ENCODE measurements around the gene MYL4.

Gene MYL4

DNA sequence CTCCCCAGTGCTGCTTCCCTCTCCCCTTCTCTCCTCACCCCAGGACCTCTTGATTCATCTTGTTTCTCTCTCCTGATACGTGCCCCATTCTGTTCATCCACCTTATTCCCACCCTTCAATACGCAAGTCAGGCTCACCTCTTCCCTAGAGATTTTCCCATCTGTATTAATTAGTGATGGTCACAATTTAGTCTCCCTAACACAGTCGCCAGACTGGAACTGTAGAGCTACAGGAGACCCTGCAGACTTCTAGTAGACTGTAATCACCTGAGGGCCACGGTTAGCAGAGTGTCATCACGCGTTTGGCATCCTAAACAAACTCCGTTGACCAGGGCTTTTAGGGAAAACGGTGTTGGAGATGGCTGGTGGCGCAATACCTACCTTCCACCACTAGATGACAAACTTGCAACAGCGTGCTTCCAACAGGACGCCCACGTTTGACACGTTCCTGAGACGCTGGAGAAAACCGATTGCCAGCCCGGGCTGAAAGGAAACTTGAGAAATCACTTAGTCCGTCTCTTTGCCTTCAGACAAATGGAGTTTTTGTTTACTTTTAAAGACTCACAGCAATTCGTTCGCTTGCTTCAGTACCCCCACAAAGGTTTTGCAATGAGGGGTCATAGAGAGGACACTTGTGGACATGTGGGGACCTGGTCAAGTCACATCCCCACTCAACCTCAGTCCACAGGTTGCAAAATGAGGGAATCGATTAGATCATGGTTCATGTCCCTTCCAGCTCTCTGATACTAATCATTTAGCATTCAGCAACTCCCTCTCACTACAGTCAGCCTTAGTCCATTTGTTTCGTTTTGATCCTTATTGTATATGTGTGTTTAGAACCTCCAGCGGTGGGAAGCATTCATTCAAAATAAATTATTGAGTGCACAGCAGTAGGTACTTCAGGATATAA, 20.6 kb downstream of the MYL4 start:
- Histone ChIP-seq H3K27ac (peak overlapping the region; percentile 80 to 93), H3K36me3 (no peaks in the 10 kb centered on the region), H3K4me1 (peaks cover 0 to 36% (median 24%) of the 10 kb centered on the region in 4 donors), H3K4me3 (peak overlapping the region; percentile 17 to 37), H3K9me3 (no peaks in the 10 kb centered on the region), H3K27me3 (no peaks in the 10 kb centered on the region)
- intact Hi-C loops (cut with DNase I; ENCODE audit: low total_unique reads), result loop anchor here (2.0 kb wide), 1 partner anchor 87 kb away; no protein-coding TSS in a partner anchor
- DNase-seq, result peak; percentile 90 to 93
- TF ChIP-seq, protein P1, sequence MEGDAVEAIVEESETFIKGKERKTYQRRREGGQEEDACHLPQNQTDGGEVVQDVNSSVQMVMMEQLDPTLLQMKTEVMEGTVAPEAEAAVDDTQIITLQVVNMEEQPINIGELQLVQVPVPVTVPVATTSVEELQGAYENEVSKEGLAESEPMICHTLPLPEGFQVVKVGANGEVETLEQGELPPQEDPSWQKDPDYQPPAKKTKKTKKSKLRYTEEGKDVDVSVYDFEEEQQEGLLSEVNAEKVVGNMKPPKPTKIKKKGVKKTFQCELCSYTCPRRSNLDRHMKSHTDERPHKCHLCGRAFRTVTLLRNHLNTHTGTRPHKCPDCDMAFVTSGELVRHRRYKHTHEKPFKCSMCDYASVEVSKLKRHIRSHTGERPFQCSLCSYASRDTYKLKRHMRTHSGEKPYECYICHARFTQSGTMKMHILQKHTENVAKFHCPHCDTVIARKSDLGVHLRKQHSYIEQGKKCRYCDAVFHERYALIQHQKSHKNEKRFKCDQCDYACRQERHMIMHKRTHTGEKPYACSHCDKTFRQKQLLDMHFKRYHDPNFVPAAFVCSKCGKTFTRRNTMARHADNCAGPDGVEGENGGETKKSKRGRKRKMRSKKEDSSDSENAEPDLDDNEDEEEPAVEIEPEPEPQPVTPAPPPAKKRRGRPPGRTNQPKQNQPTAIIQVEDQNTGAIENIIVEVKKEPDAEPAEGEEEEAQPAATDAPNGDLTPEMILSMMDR (IDR thresholded peaks at IDR 0.05), result peak; percentile 98 to 99

DNA sequence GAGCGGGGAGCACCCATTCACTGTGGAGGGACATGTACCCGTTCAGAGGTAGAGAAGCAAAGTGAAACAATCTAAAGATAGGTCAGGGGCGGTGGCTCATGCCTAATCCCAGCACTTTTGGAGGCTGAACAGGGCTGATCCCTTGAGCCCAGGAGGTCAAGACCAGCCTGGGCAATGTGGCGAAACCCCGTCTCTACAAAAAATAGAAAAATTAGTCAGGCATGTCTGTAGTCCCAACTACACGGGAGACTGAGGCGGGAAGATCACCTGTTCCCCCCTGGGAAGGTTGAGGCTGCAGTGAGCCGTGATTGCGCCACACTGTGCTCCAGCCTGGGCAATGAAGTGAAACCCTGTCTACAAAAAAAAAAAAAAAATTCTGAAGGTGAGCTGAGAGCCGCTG, 21.7 kb downstream of the MYL4 start:
- H3K27ac ChIP-seq, result peak overlapping the region in 1 of 2 donors; percentile 80
- intact Hi-C loops (cut with DNase I; ENCODE audit: low total_unique reads), result no loop called here
- no peak overlapping the region for H3K4me3 ChIP-seq
- no peaks in the 10 kb centered on the region for H3K9me3 ChIP-seq
- H3K4me1 ChIP-seq, result peaks cover 0 to 26% (median 17%) of the 10 kb centered on the region in 4 donors
- no peak for DNase-seq
- H3K36me3 ChIP-seq, result no peaks in the 10 kb centered on the region
- TF ChIP-seq, protein P1 (IDR thresholded peaks at IDR 0.05), result no peak
- H3K27me3 ChIP-seq, result no peaks in the 10 kb centered on the region

DNA sequence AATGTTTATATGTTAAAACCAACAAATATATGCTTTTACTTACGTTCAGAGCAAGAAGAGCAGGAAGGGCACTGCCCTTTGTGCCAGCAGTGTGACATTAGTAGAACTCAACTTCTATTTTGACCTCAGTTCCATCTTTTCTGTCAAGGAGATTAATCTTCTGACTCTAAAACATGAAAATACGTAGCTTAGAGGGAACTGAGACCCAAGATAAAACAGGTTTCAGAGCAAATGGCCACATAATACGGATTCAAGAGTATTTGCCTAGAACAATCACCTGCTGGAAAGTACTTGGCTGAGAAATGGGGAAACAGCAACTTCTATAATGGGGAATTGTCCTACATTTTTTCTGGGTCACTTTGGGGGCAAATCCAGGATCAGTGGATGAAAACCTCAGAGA, 22.2 kb downstream of the MYL4 start:
- Histone ChIP-seq H3K27ac (no peak overlapping the region), H3K4me1 (peaks cover 0 to 21% (median 12%) of the 10 kb centered on the region in 4 donors), H3K9me3 (no peaks in the 10 kb centered on the region), H3K27me3 (no peaks in the 10 kb centered on the region), H3K36me3 (no peaks in the 10 kb centered on the region), H3K4me3 (no peak overlapping the region)
- TF ChIP-seq, protein P1 (IDR thresholded peaks at IDR 0.05), result no peak
- intact Hi-C loops (cut with DNase I; ENCODE audit: low total_unique reads), result no loop called here
- DNase-seq, result no peak

DNA sequence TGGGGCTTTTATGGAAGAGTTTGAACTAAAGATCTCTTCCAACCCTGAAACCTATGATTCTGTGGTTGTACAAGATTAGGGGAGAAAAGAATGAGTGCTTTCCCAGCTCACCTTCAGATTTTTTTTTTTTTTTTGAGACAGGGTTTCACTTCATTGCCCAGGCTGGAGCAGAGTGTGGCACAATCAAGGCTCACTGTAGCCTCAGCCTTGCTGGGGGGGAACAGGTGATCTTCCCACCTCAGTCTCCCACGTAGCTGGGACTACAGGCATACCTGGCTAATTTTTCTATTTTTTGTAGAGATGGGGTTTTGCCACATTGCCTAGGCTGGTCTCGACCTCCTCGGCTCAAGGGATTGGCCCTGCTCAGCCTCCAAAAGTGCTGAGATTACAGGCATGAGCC, 22.7 kb downstream of the MYL4 start:
- Histone ChIP-seq H3K27ac (no peak overlapping the region), H3K4me1 (peaks cover 0 to 16% (median 9%) of the 10 kb centered on the region in 4 donors), H3K27me3 (no peaks in the 10 kb centered on the region), H3K36me3 (no peaks in the 10 kb centered on the region), H3K9me3 (no peaks in the 10 kb centered on the region), H3K4me3 (no peak overlapping the region)
- no peak for DNase-seq
- TF ChIP-seq, protein P1 (IDR thresholded peaks at IDR 0.05), result no peak
- intact Hi-C loops (cut with DNase I; ENCODE audit: low total_unique reads), result no loop called here

DNA sequence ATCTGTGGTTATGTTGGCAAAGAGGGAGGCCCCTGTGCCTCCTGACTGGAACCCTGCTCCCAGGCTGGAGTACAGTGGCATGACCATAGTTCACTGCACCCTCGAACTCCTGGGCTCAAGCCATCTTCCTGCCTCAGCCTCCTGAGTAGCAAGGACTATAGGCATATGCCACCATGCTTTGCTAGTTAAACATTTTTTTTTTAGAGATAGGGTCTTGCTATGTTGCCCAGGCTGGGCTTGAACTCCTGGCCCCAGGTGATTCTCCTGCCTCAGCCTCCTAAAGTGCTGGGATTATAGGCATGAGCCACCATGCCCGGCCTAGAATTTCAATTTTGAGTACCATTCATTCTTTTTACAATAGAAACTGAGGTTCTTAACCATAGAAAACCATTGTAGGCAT, 23.3 kb downstream of the MYL4 start:
- Histone ChIP-seq H3K4me1 (peaks cover 0 to 10% (median 6%) of the 10 kb centered on the region in 4 donors), H3K36me3 (no peaks in the 10 kb centered on the region), H3K9me3 (no peaks in the 10 kb centered on the region), H3K27me3 (no peaks in the 10 kb centered on the region), H3K27ac (no peak overlapping the region), H3K4me3 (no peak overlapping the region)
- DNase-seq, result no peak
- TF ChIP-seq, protein P1 (IDR thresholded peaks at IDR 0.05), result no peak
- intact Hi-C loops (cut with DNase I; ENCODE audit: low total_unique reads), result no loop called here

Measured in tibial artery (tissue), 4 donors.